COR-L47 (cell line): ENCODE results near the gene TRMT6.

Experiments
- DNase-seq: peaks from one replicate; lab custom pipeline; 2025; lab: John Stamatoyannopoulos, UW

The TRMT6 gene

DNA sequence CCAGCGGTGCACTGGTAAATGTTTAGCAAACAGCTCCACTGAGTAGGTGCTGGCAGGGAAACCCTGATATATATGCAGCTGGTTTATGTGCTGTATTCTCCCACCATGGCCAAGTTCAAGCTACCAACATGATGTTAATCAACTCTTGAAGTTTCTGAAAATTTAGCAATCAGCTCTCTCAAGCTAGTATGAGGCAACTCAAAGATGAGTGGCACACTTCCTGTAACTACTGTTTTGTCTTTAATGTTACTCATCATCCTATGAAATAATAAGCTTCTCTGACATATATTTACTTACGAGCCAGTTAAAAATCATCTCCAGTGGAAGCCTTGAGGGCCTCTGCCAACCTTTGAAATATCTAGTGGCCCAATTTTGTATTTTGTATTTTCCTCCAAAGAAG lies 54.7 kb downstream of the TRMT6 start:
- no peak for DNase-seq

DNA sequence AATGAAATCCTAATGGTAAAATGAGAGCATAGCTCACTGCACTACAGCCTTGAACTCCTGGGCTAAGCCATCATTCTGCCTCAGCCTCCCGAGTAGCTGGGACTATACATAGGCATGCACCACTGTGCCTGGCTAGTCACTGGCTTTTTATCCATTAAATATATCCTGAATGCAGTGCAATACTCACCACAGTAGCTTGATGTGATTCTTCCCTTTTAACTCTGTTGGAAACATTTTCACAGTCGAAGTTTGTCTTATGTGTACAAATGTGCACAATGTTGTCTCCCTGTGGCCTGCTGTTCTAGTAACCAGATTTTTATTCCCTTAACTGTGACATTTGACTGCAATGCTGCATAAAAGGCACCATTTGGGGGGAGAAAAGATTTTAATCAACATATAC lies 56.7 kb downstream of the TRMT6 start:
- DNase-seq: no peak

- DNase-seq: no peak
Observed at GRCh38 chr20:5893052-5893451, 57.3 kb downstream of the TRMT6 start.

GRCh38 chr20:5890773-5891441 lies 59.4 kb downstream of the TRMT6 start:
- no peak for DNase-seq

- no peak for DNase-seq
Observed at GRCh38 chr20:5888041-5888440, 62.3 kb downstream of the TRMT6 start.

GRCh38 chr20:5887386-5887785 lies 62.9 kb downstream of the TRMT6 start:
- DNase-seq: no peak
